Nephron progenitor cell (in vitro differentiated cells): ENCODE results near the gene TNFSF15.
A peak's percentile ranks its signal among the peaks of the same experiment; 100 is the strongest.

Experiments used
- DNase-seq: peaks from one replicate; pipeline ENCODE4 v3.0.0; 2021
- H3K27ac Mint-ChIP-seq: 2 replicates; pipeline ENCODE4 v1.8.0; 2021; ENCODE audit warnings: mild to moderate bottlenecking, moderate library complexity, mixed read lengths
- H3K27me3 Mint-ChIP-seq: 2 replicates; pipeline ENCODE4 v1.8.0; 2021; ENCODE audit warnings: mild to moderate bottlenecking, low read depth, mixed read lengths; ENCODE audit not compliant: poor library complexity
- H3K36me3 Mint-ChIP-seq: 2 replicates; pipeline ENCODE4 v1.8.0; 2021; ENCODE audit warnings: low read depth, mixed read lengths
- H3K4me1 Mint-ChIP-seq: 2 replicates; pipeline ENCODE4 v1.8.0; 2021; ENCODE audit warnings: mixed read lengths
- H3K4me3 Mint-ChIP-seq: 2 replicates; pipeline ENCODE4 v1.8.0; 2021; ENCODE audit warnings: mild to moderate bottlenecking, moderate library complexity, mixed read lengths
- H3K9me3 Mint-ChIP-seq: 2 replicates; pipeline ENCODE4 v1.8.0; 2021; ENCODE audit warnings: mild to moderate bottlenecking, moderate library complexity, mixed read lengths
- TF ChIP-seq, protein P1 (sequence below): fragments of 200-600 bp; sonication (generic); IDR thresholded peaks from 2 replicates; pipeline ENCODE4 v1.5.0; 2021; ENCODE audit warnings: antibody characterized with exemption

TNFSF15 gene

DNA sequence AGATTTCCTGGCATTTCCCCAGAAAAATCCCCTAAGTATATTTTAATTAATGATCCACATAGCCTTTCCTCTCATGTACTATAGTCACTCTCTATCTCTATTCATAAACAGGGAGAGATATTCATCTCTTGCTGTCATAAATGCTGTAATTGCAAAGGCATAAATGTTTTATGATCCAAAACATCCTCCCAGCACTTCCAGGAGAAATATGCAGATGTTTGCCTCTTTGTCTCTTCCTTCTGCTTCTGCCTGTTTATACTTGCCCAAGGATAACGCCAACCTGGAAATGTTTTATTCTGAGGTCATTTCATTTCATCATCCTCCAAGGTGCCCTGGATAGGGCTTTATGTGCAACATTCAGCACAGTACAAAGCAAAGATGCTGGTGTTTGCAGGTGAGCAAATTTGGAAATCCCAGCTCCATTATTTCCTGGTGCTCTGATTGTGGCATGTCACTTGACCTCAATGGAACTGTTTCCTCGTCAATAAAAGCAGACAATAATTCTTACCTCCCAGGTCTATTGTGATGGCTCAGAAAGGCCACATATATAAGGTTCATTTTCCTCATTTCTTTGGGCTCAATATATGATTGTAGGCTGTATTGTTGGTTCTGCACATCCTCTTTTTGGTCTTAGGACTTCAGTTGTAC is 6.9 kb downstream of the TNFSF15 start:
- Mint-ChIP-seq H3K27ac (no peak overlapping the region), H3K4me3 (no peak overlapping the region), H3K4me1 (peaks cover 27% of the 10 kb centered on the region), H3K27me3 (peaks cover 26% of the 10 kb centered on the region), H3K9me3 (no peaks in the 10 kb centered on the region), H3K36me3 (no peaks in the 10 kb centered on the region)
- no peak for DNase-seq
- TF ChIP-seq, protein P1, sequence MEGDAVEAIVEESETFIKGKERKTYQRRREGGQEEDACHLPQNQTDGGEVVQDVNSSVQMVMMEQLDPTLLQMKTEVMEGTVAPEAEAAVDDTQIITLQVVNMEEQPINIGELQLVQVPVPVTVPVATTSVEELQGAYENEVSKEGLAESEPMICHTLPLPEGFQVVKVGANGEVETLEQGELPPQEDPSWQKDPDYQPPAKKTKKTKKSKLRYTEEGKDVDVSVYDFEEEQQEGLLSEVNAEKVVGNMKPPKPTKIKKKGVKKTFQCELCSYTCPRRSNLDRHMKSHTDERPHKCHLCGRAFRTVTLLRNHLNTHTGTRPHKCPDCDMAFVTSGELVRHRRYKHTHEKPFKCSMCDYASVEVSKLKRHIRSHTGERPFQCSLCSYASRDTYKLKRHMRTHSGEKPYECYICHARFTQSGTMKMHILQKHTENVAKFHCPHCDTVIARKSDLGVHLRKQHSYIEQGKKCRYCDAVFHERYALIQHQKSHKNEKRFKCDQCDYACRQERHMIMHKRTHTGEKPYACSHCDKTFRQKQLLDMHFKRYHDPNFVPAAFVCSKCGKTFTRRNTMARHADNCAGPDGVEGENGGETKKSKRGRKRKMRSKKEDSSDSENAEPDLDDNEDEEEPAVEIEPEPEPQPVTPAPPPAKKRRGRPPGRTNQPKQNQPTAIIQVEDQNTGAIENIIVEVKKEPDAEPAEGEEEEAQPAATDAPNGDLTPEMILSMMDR: no peak

DNA sequence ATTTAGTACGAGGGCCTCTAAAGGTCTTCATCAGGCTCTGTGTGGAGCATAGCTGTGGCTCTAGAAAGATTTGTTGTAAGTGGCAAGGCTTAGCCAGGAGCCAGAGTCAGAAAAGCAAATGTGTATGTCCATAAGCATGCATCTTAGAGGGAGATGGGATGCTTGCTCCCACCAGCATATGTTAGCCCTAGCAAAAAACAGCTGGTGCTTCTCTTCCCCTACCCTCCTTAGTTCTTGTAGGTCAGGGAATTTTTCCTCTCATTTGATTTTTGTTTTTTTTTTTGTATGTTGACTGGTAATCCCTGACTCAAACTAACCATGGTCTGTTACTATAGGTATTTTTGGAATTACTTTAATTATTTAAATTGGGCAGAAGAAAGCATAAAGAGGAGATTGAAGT is 7.7 kb downstream of the TNFSF15 start:
- H3K27me3 Mint-ChIP-seq: peaks cover 24% of the 10 kb centered on the region
- H3K4me3 Mint-ChIP-seq: no peak overlapping the region

DNA sequence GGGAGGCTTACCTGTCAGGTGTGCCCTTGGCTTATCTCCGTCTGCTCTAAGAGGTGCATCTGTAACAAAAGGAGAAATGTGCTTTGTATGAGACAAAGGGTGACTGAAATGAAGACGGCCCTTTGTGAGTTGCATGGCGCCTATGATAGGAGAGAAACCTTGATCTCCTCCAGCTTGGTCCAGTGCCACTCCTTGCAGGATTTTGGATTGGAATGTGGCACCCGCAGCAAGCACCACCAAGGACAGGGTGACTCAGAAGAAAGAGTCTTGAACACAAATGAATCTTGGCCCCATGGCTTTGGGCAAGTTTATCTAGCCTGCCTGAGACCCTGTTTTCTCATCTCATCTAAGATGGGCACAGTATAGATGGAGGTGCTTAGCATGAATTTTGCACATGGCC is 13.4 kb downstream of the TNFSF15 start:
- Mint-ChIP-seq H3K36me3 (no peaks in the 10 kb centered on the region), H3K4me1 (peaks cover 5% of the 10 kb centered on the region), H3K4me3 (no peak overlapping the region), H3K27ac (no peak overlapping the region), H3K9me3 (no peaks in the 10 kb centered on the region), H3K27me3 (peaks cover 16% of the 10 kb centered on the region)
- DNase-seq: no peak
- TF ChIP-seq, protein P1: no peak

More for the DNA sequence above, 7.7 kb downstream of the TNFSF15 start:
- TF ChIP-seq, protein P1: no peak
- H3K36me3 Mint-ChIP-seq: no peaks in the 10 kb centered on the region
- H3K27ac Mint-ChIP-seq: no peak overlapping the region
- peaks cover 19% of the 10 kb centered on the region for H3K4me1 Mint-ChIP-seq
- H3K9me3 Mint-ChIP-seq: no peaks in the 10 kb centered on the region
- no peak for DNase-seq

DNA sequence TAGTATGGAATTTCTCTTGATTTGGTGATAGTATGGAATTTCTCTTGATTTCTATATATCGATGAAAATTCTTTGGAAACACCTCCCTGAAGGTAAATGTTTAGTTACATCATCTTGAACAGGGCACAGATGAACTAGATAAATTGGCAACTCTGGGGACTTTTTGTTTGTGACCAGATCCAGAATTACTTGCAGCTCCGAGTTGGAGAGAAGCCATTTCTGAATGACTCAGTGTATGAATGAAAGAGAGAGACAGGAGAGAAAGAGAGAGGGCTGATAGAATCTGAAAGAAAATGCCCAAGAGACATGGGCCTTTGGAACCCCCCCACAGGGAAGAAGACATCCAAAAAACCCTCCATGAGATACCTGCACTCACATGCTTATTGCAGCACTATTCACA is 14.1 kb downstream of the TNFSF15 start:
- TF ChIP-seq, protein P1: no peak

DNA sequence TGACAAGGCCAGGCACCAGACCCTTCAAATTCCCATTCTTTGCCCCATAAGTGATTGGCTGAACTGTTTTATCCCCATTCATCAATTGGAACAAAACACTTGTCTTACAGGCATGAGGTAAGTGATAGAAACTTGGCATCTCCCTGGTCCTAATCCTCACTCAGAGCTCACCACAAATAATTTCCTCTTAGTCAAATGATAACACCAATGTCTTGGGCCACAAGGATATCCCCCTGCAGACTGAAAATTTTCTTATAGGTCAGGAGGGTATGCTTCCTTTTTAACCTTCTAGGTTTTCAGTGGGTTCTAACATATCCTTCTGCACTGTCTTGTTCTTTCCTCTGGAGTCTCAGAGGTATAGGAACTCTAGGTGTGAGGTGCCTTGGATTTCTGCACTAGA is 14.5 kb downstream of the TNFSF15 start:
- Mint-ChIP-seq H3K27me3 (peaks cover 8% of the 10 kb centered on the region), H3K4me1 (peaks cover 5% of the 10 kb centered on the region), H3K4me3 (no peak overlapping the region), H3K27ac (no peak overlapping the region), H3K9me3 (no peaks in the 10 kb centered on the region), H3K36me3 (no peaks in the 10 kb centered on the region)
- DNase-seq: no peak
- TF ChIP-seq, protein P1: no peak

More for the DNA sequence above, 14.1 kb downstream of the TNFSF15 start:
- H3K27ac Mint-ChIP-seq: no peak overlapping the region
- H3K27me3 Mint-ChIP-seq: peaks cover 10% of the 10 kb centered on the region
- H3K4me1 Mint-ChIP-seq: peaks cover 5% of the 10 kb centered on the region
- no peak for DNase-seq
- H3K9me3 Mint-ChIP-seq: no peaks in the 10 kb centered on the region
- no peaks in the 10 kb centered on the region for H3K36me3 Mint-ChIP-seq
- no peak overlapping the region for H3K4me3 Mint-ChIP-seq

DNA sequence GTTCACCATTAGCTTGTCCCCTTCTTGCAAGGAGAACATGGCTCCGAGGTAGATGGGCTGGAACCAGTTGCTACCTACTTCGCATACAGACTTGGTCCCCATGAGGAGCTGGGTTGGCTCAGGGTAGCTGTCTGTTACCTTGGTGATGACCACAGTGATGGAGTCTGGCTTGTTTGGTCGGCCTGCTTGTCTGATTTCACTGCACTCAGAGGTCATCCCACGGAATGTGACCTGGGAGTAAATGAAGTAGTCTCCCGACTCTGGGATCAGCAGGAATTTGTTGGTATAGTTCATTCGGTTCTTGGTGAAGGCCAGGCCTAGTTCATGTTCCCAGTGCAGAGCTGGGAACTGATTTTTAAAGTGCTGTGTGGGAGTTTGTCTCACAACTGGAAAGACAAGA is 15.3 kb downstream of the TNFSF15 start:
- peaks cover 5% of the 10 kb centered on the region for H3K4me1 Mint-ChIP-seq
- TF ChIP-seq, protein P1: no peak
- no peaks in the 10 kb centered on the region for H3K36me3 Mint-ChIP-seq
- peak; percentile 5 for DNase-seq
- no peak overlapping the region for H3K27ac Mint-ChIP-seq
- H3K9me3 Mint-ChIP-seq: no peaks in the 10 kb centered on the region
- H3K27me3 Mint-ChIP-seq: peaks cover 6% of the 10 kb centered on the region
- no peak overlapping the region for H3K4me3 Mint-ChIP-seq
